Left renal cortex interstitium (tissue), 4 donors: ENCODE results near the gene JSRP1. TPM values are rescaled to one million over a fixed set of nuclear protein-coding genes. Genes with fewer than 3 reads are reported as not detected.

Source experiments
- polyA plus RNA-seq, 4 donors: library from polyadenylated mRNA; unstranded; fragments of 120-200 nt; gene quantifications; one replicate each; pipeline ENCODE4 v1.2.1, GENCODE V29; 2013; ENCODE audit not compliant: insufficient read length in 4 of 4

JSRP1 gene
- polyA plus RNA-seq, 4 donors: 0.23 to 0.94 (median 0.74) TPM

Other genes starting within 250 kb of the JSRP1 start
- 100 to 1,000 TPM in 2 of 4 donors, 10 to 100 TPM in 2; 75.3 to 134 (median 112) TPM for gene BTBD2, start 240.7 kb downstream of the JSRP1 start, polyA plus RNA-seq
- gene MKNK2, start 205.2 kb downstream of the JSRP1 start, polyA plus RNA-seq: 10 to 100 TPM; 54.6 to 86.8 (median 81.6) TPM
- gene MOB3A, start 160.1 kb downstream of the JSRP1 start, polyA plus RNA-seq: 10 to 100 TPM; 20.9 to 33.3 (median 25.1) TPM
- 1 to 10 TPM; 4.0 to 9.2 (median 7.4) TPM for gene IZUMO4, start 159.5 kb downstream of the JSRP1 start, polyA plus RNA-seq
- 100 to 1,000 TPM in 3 of 4 donors, 10 to 100 TPM in 1; 92.0 to 128 (median 113) TPM for gene AP3D1, start 104.9 kb downstream of the JSRP1 start, polyA plus RNA-seq
- gene DOT1L, start 92.5 kb downstream of the JSRP1 start, polyA plus RNA-seq: 10 to 100 TPM; 20.1 to 43.7 (median 29.1) TPM
- 10 to 100 TPM; 60.5 to 98.5 (median 82.3) TPM for gene PLEKHJ1, start 20.1 kb downstream of the JSRP1 start, polyA plus RNA-seq
- 10 to 100 TPM; 55.3 to 92.4 (median 84.6) TPM for gene SF3A2, start 19.6 kb downstream of the JSRP1 start, polyA plus RNA-seq
- gene AMH, start 7.1 kb downstream of the JSRP1 start, polyA plus RNA-seq: 1 to 10 TPM in 3 of 4 donors, under 1 TPM in 1; 0.96 to 3.8 (median 2.4) TPM
- under 1 TPM in 3 of 4 donors, not detected in 1; 0.06 to 0.21 (median 0.16) TPM for gene PEAK3, start 25.8 kb upstream of the JSRP1 start, polyA plus RNA-seq
- gene LINGO3, start 51.7 kb upstream of the JSRP1 start, polyA plus RNA-seq: under 1 TPM; 0.06 to 0.14 (median 0.09) TPM
- gene LSM7, start 72.2 kb upstream of the JSRP1 start, polyA plus RNA-seq: 100 to 1,000 TPM in 3 of 4 donors, 10 to 100 TPM in 1; 75.3 to 125 (median 114) TPM
- 100 to 1,000 TPM in 2 of 4 donors, 10 to 100 TPM in 2; 39.5 to 141 (median 89.3) TPM for gene SPPL2B, start 72.3 kb upstream of the JSRP1 start, polyA plus RNA-seq
- 1 to 10 TPM in 1 of 4 donors, under 1 TPM in 3; 0.08 to 1.2 (median 0.62) TPM for gene TMPRSS9, start 103.8 kb upstream of the JSRP1 start, polyA plus RNA-seq
- gene TIMM13, start 171.2 kb upstream of the JSRP1 start, polyA plus RNA-seq: 100 to 1,000 TPM in 1 of 4 donors, 10 to 100 TPM in 3; 64.7 to 125 (median 91.1) TPM
- 10 to 100 TPM; 51.4 to 93.0 (median 76.8) TPM for gene LMNB2, start 200.5 kb upstream of the JSRP1 start, polyA plus RNA-seq
- 10 to 100 TPM in 3 of 4 donors, 1 to 10 TPM in 1; 9.9 to 17.6 (median 11.3) TPM for gene GADD45B, start 219.7 kb upstream of the JSRP1 start, polyA plus RNA-seq